NB4 (cell line): ENCODE results near the gene NOP9.

Source experiments
- MYC ChIP-seq: IDR thresholded peaks from 2 replicates; pipeline ENCODE4 v1.6.1; 2011; ENCODE audit warnings: low read depth, low read length
- POLR2A ChIP-seq: IDR thresholded peaks from 2 replicates; pipeline ENCODE4 v1.6.1; 2011; ENCODE audit warnings: mild to moderate bottlenecking; ENCODE audit not compliant: insufficient read length; ENCODE audit errors: extremely low read depth
- TF ChIP-seq, protein P1 (sequence below): IDR thresholded peaks from one replicate; pipeline ENCODE4 v1.5.1; 2012; ENCODE audit warnings: low read depth, low read length
- TF ChIP-seq, protein P2 (sequence below): IDR thresholded peaks from 2 replicates; pipeline ENCODE4 v1.6.1; 2011; ENCODE audit warnings: low read depth, low read length

DNA sequence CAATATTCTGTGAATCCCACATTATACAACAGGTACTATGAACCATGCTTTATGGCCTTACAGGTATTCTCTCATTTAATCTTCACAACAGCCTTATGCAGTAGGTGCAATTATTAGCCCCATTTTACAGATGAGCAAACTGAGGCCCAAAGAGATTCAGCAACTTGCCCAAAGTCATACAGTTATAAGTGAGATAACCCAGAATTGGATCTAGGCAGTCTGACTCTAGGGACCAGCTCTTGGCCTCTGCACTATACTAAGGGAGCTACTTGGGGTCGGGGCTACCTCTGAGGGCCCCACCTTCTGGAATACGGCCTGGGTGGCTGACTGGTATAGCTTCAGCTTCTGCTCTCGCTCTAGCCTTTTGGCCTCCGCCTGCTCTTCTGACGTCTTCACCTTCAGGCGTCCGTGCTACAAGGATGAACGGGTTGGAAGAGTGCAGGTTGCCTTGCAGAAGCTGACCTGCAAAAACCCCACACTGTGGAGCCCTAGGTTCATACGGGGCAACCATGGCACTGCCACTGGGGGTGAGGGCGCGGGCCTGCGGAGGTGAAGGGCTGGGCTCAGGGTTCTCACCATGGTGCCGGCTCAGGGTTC, 29.0 kb upstream of the NOP9 start:
- TF ChIP-seq, protein P1, sequence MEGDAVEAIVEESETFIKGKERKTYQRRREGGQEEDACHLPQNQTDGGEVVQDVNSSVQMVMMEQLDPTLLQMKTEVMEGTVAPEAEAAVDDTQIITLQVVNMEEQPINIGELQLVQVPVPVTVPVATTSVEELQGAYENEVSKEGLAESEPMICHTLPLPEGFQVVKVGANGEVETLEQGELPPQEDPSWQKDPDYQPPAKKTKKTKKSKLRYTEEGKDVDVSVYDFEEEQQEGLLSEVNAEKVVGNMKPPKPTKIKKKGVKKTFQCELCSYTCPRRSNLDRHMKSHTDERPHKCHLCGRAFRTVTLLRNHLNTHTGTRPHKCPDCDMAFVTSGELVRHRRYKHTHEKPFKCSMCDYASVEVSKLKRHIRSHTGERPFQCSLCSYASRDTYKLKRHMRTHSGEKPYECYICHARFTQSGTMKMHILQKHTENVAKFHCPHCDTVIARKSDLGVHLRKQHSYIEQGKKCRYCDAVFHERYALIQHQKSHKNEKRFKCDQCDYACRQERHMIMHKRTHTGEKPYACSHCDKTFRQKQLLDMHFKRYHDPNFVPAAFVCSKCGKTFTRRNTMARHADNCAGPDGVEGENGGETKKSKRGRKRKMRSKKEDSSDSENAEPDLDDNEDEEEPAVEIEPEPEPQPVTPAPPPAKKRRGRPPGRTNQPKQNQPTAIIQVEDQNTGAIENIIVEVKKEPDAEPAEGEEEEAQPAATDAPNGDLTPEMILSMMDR: no peak
- TF ChIP-seq POLR2A (no peak), MYC (no peak)
- TF ChIP-seq, protein P2, sequence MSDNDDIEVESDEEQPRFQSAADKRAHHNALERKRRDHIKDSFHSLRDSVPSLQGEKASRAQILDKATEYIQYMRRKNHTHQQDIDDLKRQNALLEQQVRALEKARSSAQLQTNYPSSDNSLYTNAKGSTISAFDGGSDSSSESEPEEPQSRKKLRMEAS: no peak
